ENCODE data around the gene SF3B5.

SF3B5 gene

DNA sequence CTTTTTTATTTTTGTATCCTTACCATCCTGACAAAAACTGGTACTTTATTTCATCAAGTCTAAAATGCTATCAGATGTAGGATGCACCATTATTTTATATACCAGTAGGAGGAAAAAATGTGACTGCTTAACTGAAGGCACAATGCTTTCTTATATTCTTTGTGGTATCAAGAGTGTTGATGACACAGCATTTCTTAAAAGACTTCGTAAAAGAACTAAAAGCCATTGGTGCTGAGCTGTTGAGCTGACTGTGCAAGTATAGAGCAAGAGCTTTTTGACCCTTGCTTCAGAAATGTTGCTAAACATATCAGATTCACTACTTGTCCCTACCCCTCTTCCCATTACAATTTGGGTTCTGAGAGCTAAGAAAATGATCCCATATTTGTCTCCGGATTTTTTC, 17.5 kb downstream of the SF3B5 start:
- Histone ChIP-seq H3K9ac (ENCODE audit: insufficient read length) (no peak overlapping the region), H3K9me3 (ENCODE audit: low read depth, low read length) (no peaks in the 10 kb centered on the region), H3K4me3 (no peak overlapping the region), H3K27ac (no peak overlapping the region), H3K36me3 (ENCODE audit: insufficient read depth, low read length) (no peaks in the 10 kb centered on the region)
- DNase-seq (ENCODE audit: low read depth, low spot score), result no peak
- TF ChIP-seq EZH2 (IDR thresholded peaks at IDR 0.05) (no peak), FOXP2 (optimal IDR thresholded peaks at IDR 0.05; ENCODE audit: control extremely low read depth, extremely low read length, insufficient read depth) (no peak), POLR2AphosphoS5 (IDR thresholded peaks at IDR 0.05; ENCODE audit: borderline replicate concordance, low read depth, low read length) (no peak)

DNA sequence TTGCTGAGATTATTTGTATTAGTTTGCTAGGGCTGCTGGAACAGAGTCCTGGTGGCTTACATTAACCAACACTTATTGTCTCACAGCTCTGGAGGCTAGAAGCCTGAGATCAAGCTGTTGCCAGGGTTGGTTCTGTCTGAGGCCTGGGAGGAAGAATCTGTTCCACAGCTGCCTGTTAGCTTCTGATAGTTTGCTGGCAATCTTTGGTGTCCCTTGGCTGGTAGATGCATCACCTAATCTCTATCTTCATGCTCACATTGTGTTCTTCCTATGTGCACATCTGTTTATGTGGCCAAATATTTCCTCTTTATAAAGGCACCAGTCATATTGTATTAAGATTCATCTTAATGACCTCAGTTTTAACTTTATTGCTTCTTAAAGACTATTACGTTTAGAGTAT, 19.5 kb downstream of the SF3B5 start:
- no peak for TF ChIP-seq EZH2 (IDR thresholded peaks at IDR 0.05)
- TF ChIP-seq FOXP2 (optimal IDR thresholded peaks at IDR 0.05; ENCODE audit: control extremely low read depth, extremely low read length, insufficient read depth), result no peak
- no peak for TF ChIP-seq POLR2AphosphoS5 (IDR thresholded peaks at IDR 0.05; ENCODE audit: borderline replicate concordance, low read depth, low read length)
- DNase-seq (ENCODE audit: low read depth, low spot score), result no peak
- no peaks in the 10 kb centered on the region for H3K36me3 ChIP-seq (ENCODE audit: insufficient read depth, low read length)

DNA sequence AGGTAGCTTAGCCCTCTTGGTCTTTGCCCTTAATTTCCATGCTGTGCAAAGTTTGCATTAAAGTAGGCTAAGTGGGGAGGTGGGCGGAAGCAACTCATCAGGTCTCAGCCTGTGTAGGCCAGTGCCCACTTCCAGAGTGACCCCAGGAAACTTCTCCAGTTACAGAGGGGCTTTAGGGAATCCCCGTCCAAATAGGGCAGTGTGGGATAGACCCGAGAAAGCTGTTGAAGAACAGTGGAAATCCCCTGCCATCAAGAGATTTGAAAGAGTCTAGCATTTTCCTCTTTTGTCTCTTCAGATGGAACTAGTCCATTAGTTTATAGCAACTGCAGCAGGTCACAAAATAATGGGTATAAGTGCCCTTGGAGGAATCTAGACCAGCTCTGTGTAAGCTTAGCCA, 20.2 kb downstream of the SF3B5 start:
- H3K9ac ChIP-seq (ENCODE audit: insufficient read length), result no peak overlapping the region
- no peak overlapping the region for H3K27ac ChIP-seq
- no peaks in the 10 kb centered on the region for H3K9me3 ChIP-seq (ENCODE audit: low read depth, low read length)
- TF ChIP-seq EZH2 (IDR thresholded peaks at IDR 0.05) (no peak), POLR2AphosphoS5 (IDR thresholded peaks at IDR 0.05; ENCODE audit: borderline replicate concordance, low read depth, low read length) (no peak), FOXP2 (optimal IDR thresholded peaks at IDR 0.05; ENCODE audit: control extremely low read depth, extremely low read length, insufficient read depth) (no peak)
- no peak overlapping the region for H3K4me3 ChIP-seq
- no peak for DNase-seq (ENCODE audit: low read depth, low spot score)
- no peaks in the 10 kb centered on the region for H3K36me3 ChIP-seq (ENCODE audit: insufficient read depth, low read length)

More for the DNA sequence above, 19.5 kb downstream of the SF3B5 start:
- Histone ChIP-seq H3K27ac (no peak overlapping the region), H3K4me3 (no peak overlapping the region), H3K9ac (ENCODE audit: insufficient read length) (no peak overlapping the region), H3K9me3 (ENCODE audit: low read depth, low read length) (no peaks in the 10 kb centered on the region)

DNA sequence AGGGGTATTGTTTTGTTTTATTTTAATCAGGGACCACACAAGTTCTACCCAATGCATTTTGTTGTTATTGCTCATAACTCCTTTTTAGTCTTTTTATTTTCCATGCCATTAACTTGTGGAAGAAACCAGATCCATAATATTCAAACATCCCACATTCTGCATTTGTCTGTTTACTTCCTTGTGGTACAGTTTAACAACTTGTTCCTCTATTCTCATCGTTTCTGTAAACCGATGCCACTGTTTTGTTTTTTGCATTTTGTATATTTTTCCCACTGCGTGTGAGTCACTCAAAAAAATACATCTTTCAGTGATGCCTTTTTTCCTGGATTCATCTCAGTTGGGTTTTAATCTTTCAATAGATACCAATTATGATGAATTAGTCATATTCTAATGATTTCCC, 22.3 kb downstream of the SF3B5 start:
- no peaks in the 10 kb centered on the region for H3K36me3 ChIP-seq (ENCODE audit: insufficient read depth, low read length)
- H3K4me3 ChIP-seq, result no peak overlapping the region
- no peak overlapping the region for H3K9ac ChIP-seq (ENCODE audit: insufficient read length)
- no peak for TF ChIP-seq POLR2AphosphoS5 (IDR thresholded peaks at IDR 0.05; ENCODE audit: borderline replicate concordance, low read depth, low read length)
- TF ChIP-seq FOXP2 (optimal IDR thresholded peaks at IDR 0.05; ENCODE audit: control extremely low read depth, extremely low read length, insufficient read depth), result no peak
- no peak for TF ChIP-seq EZH2 (IDR thresholded peaks at IDR 0.05)
- DNase-seq (ENCODE audit: low read depth, low spot score), result no peak
- H3K9me3 ChIP-seq (ENCODE audit: low read depth, low read length), result no peaks in the 10 kb centered on the region
- H3K27ac ChIP-seq, result no peak overlapping the region

DNA sequence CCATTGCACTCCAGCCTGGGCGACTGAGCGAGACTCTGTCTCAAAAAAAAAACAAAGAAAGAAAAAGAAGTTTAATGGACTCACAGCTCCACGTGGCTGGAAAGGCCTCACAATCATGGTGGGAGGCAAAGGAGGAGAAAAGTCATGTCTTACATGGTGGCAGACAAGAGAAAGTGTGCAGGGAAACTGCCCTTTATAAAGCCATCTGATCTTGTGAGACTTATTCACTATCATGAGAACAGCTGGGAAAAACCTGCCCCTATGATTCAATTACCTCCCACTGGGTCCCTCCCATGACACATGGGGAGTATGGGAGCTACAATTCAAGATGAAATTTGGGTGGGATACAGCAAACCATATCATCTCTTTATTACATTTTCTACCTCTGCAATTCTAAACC, 25.9 kb downstream of the SF3B5 start:
- no peak for TF ChIP-seq FOXP2 (optimal IDR thresholded peaks at IDR 0.05; ENCODE audit: control extremely low read depth, extremely low read length, insufficient read depth)
- no peak for DNase-seq (ENCODE audit: low read depth, low spot score)
- Histone ChIP-seq H3K27ac (no peak overlapping the region), H3K4me3 (no peak overlapping the region), H3K9me3 (ENCODE audit: low read depth, low read length) (no peaks in the 10 kb centered on the region), H3K36me3 (ENCODE audit: insufficient read depth, low read length) (no peaks in the 10 kb centered on the region), H3K9ac (ENCODE audit: insufficient read length) (no peak overlapping the region)

DNA sequence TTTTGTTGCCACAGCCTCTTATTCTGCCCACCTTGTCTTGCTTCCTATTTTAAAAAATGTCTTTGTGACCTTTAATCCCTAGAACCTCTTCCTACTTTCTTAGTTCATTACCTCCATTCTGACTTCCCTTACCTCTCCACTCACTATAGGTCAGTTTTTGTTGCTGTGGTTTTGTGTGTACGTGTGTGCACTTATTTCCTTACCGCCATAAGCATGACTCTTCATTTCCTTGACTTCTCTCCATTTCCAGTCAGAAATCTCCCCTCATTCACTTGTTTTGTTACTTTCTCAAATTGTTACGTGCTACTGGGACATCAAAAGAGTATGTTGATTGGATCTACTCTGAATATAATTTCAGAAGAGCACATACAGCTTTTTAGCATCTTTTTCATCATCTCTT, 26.6 kb downstream of the SF3B5 start:
- no peak overlapping the region for H3K27ac ChIP-seq
- H3K4me3 ChIP-seq, result no peak overlapping the region
- H3K9ac ChIP-seq (ENCODE audit: insufficient read length), result no peak overlapping the region
- H3K36me3 ChIP-seq (ENCODE audit: insufficient read depth, low read length), result no peaks in the 10 kb centered on the region
- H3K9me3 ChIP-seq (ENCODE audit: low read depth, low read length), result no peaks in the 10 kb centered on the region
- TF ChIP-seq FOXP2 (optimal IDR thresholded peaks at IDR 0.05; ENCODE audit: control extremely low read depth, extremely low read length, insufficient read depth) (no peak), EZH2 (IDR thresholded peaks at IDR 0.05) (no peak), POLR2AphosphoS5 (IDR thresholded peaks at IDR 0.05; ENCODE audit: borderline replicate concordance, low read depth, low read length) (no peak)
- no peak for DNase-seq (ENCODE audit: low read depth, low spot score)

DNA sequence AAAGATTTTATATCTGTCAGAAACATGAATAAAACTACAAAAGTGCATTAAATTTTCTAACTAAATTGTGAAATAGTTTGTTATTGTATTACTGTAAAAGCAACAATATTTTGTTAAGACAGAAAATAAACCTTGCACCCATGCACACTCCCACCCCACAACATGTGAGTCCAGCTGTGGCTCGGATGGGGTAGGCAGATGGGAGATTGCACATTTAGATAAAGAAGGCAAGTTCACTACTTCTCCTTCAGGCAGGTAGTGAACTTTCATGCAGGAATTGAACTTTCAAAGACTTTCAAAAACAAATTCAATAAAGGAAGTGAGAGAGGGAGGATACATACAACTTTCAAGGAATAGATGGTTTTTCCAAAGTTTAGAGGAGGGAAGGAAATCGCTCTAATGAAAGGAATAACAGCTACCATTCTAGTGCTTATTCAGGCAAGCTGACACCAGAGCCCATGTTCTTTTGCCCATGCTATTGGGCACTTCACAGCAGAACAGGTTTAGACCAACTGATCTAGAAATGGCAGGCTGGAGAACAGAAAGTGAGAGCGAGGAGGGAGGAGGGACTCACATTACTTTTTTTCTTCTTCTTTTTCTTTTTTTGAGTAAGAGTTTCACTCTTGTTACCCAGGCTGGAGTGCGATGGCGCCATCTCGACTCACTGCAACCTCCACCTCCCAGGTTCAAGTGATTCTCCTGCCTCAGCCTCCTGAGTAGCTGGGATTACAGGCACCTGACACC, 28.5 kb downstream of the SF3B5 start:
- Histone ChIP-seq H3K27ac (no peak overlapping the region), H3K36me3 (ENCODE audit: insufficient read depth, low read length) (no peaks in the 10 kb centered on the region), H3K4me3 (no peak overlapping the region), H3K9me3 (ENCODE audit: low read depth, low read length) (no peaks in the 10 kb centered on the region), H3K9ac (ENCODE audit: insufficient read length) (no peak overlapping the region)
- TF ChIP-seq FOXP2 (optimal IDR thresholded peaks at IDR 0.05; ENCODE audit: control extremely low read depth, extremely low read length, insufficient read depth), result no peak
- TF ChIP-seq POLR2AphosphoS5 (IDR thresholded peaks at IDR 0.05; ENCODE audit: borderline replicate concordance, low read depth, low read length), result no peak
- no peak for TF ChIP-seq EZH2 (IDR thresholded peaks at IDR 0.05)
- no peak for DNase-seq (ENCODE audit: low read depth, low spot score)

DNA sequence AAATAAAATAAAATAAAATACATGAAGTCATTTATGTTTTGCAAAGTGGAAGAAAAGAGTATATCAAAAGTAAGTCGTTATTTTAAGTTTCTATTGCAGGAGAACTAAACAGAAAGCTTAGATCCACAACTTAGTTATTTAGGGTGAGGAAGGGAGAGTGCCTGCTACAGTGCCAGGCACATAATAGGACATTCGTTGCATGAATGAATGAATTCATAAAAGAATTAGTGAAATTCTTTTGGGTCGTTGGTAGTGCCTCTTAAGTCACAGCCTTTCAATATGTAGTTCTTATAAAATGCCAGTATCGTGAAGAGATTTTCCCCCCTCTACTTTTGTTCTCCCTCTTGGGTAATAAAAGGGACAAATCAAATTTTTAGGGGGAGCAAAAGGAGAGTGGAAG, 29.1 kb downstream of the SF3B5 start:
- no peak overlapping the region for H3K4me3 ChIP-seq
- H3K9me3 ChIP-seq (ENCODE audit: low read depth, low read length), result no peaks in the 10 kb centered on the region
- no peak for DNase-seq (ENCODE audit: low read depth, low spot score)
- H3K36me3 ChIP-seq (ENCODE audit: insufficient read depth, low read length), result no peaks in the 10 kb centered on the region
- H3K9ac ChIP-seq (ENCODE audit: insufficient read length), result no peak overlapping the region
- H3K27ac ChIP-seq, result no peak overlapping the region
- TF ChIP-seq FOXP2 (optimal IDR thresholded peaks at IDR 0.05; ENCODE audit: control extremely low read depth, extremely low read length, insufficient read depth) (no peak), EZH2 (IDR thresholded peaks at IDR 0.05) (no peak), POLR2AphosphoS5 (IDR thresholded peaks at IDR 0.05; ENCODE audit: borderline replicate concordance, low read depth, low read length) (no peak)

DNA sequence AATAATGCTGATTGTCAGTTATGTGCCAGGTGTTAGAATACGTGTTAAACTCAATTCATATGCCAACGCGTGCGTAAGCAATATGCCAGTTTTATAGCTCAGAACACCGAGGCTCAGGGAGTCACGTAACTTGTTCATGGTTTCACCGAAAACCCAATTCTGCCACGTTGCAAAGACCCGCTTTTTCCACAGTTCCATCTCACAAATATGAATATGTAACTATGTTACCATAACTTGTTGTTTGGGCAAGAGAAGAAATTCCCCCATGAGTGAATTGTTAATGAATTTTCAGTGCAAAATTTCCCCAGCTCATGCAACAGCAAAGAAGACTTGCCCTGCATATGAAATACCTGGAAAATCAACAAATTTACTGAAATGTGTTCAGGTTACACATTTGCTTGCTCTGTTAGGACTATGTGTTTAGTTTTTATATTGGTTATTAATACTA, 30.1 kb downstream of the SF3B5 start:
- no peak overlapping the region for H3K4me3 ChIP-seq
- no peak overlapping the region for H3K9ac ChIP-seq (ENCODE audit: insufficient read length)
- no peaks in the 10 kb centered on the region for H3K36me3 ChIP-seq (ENCODE audit: insufficient read depth, low read length)
- no peak overlapping the region for H3K27ac ChIP-seq
- TF ChIP-seq FOXP2 (optimal IDR thresholded peaks at IDR 0.05; ENCODE audit: control extremely low read depth, extremely low read length, insufficient read depth), result no peak
- no peak for TF ChIP-seq EZH2 (IDR thresholded peaks at IDR 0.05)
- TF ChIP-seq POLR2AphosphoS5 (IDR thresholded peaks at IDR 0.05; ENCODE audit: borderline replicate concordance, low read depth, low read length), result no peak
- H3K9me3 ChIP-seq (ENCODE audit: low read depth, low read length), result no peaks in the 10 kb centered on the region
- DNase-seq (ENCODE audit: low read depth, low spot score), result no peak
